Fibroblast of skin of left biceps (primary cell): Measurements from ENCODE around the gene POU2F2.
A peak's percentile ranks its signal among the peaks of the same experiment; 100 is the strongest.

Experiments used
- DNase-seq, 2 experiments: peaks; one replicate each; pipeline ENCODE4 v3.0.0-alpha.2; 2013; ENCODE audit warnings: low read depth in 2 of 2

Gene POU2F2

DNA sequence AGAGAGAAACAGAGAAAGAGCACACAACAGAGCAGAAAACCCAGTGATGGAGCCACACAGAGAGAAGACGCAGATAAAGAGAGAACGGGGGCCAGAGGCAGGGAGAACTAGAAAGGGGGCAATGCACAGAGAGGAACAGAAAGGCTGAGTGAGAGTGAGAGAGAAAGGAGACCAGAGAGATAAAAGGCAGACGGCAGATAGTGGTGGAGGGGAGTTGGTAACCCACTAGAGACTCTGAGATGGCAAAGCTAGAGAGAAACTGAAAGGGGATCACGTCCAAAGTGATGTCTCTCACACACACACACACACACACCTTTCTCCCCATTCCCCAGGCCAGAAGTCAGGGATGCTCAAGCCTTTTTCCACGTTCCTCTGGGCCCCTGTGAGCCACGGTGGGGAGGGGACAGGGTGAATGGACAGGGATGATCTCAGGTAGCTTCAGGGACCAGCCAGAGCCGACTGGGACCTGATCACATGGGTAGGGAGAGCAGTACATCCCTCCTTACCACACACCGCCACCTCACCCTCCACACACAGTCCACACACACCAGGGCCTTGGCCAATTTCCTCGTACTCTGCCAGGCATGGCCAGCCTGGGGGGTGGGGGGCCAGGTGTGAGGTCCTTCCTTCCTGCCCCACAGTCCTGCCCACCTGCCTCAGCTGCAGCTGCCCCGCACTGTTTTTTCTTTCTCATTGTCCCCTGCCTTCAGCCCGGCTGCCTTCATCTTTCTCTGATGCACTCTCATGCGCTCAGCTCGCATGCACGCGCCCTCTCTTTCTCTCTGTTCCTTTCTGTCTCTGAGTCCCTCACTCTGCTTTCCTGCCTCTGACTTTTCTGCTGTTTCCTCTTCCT is 22.5 kb upstream of the POU2F2 start:
- DNase-seq: no peak

DNA sequence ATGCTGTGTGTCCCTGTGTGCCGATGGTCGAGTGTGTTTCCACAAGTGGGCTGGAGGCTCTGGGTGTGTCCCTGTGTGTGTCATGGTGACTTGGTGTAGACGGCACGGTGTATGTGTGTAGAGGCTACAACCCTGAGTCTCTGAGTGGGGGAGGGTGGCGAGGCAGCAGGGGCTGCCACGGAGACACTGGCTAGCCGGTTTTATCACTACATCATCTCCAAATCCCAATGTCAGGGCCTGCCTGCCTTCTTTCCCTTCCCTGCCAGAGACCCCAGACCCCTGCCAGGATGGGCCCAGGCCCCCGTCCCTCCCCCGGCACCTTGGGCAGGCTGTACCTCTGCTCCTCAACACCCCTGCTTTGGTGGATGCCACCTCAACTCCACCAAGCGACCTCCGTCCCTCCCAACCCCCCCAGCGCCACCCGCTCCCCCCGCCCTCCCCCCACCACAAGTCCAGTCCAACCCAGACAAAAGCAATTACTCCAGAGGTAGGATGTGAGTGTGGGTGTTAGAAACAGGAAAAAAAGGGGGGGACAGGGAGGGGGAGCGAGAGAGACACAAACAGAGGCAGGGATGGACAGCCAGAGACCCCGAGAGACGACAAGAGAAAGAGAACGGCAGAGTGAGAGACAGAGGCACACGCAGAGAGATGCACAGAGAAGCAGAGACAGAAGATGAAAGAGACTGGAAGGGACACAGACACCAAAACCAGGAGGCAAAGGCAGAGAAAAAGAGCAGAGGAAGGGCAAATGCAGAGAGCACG is 21.6 kb upstream of the POU2F2 start:
- DNase-seq: no peak

DNA sequence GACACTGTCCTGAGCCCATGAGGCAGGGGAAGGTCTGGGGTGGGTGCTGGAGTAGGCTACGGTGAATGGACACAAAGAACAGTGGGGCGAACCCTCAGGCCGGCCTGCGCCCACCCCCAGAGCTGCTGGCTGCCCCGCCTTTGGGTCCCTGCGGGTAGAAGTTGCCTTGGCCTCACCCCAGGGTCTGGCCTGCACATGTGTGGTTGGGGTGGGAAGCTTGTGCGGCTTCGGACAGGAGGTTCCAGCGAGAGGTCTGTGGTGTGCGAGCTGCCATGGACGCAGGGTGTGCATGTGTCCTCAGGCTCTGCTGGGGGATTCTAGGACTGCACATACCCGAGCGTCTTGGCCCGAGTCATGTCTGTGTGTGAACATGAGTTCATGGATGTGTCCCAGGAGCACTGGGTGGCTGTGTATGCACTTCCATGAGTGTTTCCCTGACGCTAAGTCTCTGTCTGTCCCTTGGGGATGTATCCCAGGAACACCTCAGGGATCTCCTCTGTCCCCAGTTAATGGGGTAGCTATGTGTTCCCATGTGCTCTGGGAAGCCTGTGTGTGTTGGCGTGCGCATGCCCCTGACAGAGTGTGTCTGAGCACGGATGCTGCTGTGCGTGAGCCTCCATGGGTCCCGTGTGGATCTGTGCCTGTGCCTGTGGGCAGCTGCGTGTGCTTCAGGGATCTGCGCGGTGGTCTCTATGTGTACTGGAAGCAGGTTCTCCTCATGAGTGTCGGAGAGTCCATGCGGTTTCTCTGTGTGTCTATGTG is 20.8 kb upstream of the POU2F2 start:
- DNase-seq: no peak

DNA sequence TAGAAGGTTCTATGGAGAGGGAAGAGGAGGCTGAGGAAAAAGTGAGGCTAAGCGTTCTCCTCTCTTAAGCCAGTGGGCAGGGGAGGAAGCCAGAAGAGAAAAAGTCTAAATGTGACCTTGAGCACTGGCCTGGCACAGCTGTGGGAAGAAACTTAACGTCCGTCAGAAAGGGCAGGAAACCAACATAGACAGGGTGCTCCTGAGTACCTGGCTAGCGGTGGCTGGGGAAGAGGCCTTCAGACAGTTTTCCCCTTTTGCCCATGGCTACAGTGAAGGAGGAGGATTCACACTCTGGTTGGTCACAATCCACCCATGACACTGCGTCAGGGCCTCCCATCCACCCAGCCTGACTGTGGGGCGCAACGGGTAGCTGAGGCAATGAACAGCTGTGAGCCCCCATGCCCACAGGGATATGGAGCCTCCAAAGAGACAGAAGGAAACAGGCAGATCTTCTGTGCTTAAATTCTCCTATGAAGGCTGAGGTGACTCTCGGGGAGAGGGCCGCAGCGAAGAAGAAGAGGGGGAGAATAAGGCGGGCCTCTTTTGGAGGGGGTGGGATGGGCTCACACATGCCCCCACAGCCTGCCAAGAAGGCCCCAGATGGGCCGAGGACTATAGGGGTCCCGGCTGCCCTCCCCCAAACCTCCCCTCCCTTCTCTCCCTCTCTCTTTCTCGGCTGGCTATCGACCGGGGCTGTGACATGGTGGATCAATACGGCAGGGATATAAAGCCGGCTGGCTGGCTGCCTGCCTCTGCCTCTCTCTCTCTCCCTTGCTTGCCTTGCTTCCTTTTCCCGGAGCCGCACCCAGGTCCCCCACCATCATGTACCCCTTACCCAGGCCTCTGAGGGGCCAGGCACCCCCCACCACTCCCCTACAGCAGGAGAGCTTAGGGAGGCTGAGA is 19.8 kb upstream of the POU2F2 start:
- DNase-seq: no peak

DNA sequence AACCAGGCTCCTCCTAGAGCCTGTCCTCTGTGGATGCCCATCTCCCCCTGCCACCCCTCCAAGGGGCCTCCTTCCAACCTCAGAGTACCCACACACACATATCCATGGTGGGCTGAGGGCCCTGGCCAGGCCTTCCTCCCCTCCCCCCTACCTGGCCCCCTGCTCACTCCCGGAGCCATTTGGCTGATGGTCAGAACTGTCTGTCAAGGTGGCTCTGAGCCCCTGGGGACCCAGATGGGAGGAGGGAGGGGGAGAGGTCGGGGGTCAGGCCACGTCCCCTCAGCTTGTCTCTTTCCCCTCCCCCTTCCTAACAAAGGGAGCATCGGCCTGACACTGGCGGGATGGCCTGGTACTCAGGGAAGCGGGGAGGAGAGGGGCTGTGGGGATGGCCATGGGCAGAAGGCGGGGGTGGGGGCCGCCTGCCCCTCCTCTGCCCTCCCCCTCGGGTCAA is 18.7 kb upstream of the POU2F2 start:
- no peak for DNase-seq

DNA sequence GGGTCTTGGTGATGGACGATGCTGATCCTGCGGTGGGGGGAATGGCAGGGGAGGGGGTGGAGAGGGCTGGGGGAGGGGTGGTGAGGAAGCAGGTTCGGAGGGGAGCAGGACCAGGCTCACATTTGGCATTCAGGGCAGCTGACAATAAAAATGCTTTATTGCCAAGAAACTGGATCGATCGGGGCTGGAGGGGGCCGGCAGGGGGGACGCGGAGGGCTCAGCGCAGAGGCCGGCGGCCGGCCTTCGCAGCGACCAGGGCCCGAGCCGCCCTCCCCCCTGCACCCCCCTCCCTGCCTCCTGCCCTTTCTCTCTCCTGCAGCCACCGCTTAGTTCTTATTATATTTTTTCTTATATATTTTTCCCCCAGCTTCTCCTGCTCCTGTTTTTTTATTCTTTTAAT is 18.1 kb upstream of the POU2F2 start:
- DNase-seq: no peak

DNA sequence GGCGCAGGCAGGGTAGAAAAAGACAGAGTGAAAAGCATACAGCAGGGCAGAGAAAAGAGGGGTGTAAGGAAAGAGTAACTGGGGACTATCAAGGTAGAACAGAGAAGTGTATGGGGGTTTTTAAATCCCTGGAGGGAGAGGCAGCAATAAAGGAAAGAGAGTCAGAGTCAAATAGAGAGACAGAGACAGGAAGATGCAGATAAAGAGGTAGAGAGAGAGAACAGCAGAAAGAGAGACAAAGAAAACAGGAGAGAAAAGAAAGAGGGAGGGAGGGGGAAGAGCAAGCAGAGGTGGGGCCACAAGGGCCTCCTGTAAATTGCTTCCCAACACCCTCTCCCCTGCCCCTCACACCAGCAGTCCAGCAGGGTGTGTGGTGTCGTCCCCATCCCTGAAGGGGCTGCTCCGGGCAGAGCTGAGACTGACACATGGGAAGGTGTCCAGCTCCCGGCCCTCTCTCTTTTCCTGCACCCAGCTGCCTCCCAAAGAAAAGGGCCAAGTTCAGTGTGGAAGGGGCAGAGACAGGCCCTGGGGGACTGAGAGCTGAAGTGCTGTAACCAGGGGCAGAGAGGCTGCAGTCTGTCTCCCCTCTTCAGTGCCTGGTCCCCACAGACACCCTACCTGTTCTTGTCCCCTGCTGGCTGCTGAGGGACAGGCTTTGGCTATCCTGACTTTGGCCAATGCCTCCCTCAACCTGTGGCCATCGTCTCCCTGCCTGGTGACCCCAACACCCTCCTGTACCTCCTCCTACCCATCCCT is 17.4 kb upstream of the POU2F2 start:
- no peak for DNase-seq

DNA sequence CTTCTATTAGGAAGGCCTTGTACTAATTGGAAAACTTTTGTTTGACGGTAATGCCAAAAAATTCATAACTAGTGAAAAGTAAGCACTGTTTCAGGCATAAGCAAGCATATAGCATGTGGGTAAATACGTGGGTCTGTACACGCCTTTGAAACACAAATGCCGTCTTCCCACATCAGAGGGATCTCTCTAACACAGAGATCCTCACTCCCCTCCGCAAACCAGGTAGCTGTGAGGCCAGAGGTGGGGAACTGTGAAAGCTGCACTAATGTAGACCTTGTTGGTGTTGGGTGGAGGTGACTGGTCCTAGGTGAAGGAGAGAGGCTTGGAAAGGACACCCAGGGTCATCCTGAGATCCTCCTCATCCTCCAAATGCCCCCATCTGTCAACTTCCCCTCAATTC is 16.0 kb upstream of the POU2F2 start:
- DNase-seq: no peak

DNA sequence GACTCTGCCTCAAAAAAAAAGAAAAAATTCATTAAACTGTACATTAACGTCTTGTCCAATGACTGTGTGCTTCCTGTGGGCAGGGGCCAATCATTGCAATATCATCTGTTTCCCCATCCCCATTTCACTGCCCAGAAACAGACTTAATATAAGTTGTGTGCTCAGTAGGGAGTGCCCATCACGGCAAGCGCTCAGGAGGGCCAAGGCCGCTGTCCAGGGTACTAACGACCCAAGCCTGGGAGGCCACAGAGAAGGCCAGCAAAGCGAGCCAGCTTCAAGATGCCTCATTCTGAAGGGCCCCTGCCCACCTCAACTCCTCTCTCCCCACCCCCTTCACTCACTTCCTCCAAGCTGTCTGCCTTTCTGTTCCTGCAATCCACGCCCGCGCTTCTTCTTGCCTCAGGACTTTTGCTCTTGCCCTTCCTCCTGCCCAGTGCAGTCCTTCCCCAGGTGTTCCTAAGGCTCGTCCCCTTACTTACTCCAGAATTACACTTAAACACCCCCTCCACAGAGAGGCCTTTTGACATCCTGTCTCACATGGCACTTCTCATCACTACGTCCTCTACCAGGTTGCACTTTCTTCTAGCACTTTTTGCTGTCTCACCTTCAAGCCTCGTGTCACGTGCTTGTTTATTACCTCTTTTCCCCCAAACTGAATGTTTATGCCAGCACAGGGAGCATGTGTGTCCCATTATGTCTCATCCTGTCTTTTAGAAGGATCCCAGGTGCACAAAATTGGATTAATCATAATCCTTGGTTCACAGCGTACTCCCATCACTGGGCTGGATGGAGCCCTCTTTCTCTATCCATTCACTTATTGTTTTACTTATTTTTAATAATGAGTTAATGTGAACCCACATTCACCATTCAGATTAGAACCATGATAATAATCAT is 11.3 kb upstream of the POU2F2 start:
- DNase-seq: no peak

DNA sequence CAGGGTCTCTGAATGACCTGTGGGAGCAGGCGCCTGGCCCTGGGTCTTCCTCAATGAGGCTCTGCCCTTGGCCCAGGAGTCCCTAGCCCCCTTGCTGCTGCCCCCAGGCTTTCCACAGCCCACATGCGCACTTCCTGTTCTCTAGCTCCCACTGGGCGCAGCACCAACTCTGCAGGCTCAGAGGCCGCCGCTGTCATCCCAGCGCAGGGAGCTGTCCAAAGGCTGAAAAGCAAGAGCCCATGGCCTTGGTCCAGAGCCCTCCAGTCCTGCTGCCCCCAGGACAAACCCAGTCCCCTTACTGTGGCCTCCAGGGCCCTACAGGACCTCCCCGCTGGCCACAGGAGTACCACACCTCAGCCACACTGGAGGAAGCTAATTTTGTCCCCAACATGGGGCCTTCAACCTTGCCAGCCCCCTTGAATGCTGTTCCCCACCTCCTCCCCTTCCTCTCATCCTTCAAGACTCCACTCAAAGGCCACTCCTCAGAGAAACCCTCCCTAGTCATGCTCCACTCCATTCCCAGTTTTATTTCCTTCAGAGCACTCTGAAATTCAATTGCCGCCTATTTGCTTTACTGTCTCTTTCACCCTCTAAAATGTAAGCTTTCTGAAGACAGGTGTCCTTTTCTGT is 8.0 kb upstream of the POU2F2 start:
- DNase-seq: no peak

DNA sequence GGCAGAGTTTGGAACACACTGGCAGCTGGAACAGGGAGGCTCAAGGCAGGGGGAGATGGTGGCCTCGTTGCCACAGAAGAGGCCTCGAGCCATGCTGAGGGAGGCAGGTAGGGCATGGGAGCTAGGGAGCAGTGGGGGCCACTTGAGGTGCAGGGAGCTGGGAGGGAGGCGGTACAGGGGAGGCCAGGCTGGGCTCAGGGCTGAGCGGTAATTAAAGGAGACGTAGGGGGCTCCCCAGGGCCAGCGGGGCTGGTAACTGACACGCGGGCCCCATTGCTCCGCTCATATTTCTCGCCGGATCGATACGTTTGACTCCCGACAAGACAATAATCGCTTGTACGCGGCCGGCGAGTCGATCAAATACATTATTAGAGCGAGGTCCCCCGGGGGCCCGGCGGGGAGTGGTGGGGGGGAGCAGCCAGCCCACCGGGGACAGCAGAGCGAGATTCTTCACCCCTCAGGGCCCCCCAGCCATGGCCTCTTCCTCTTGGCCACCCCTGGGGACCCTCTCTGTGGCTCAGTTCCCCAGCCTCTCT is 2.4 kb upstream of the POU2F2 start:
- DNase-seq: no peak

DNA sequence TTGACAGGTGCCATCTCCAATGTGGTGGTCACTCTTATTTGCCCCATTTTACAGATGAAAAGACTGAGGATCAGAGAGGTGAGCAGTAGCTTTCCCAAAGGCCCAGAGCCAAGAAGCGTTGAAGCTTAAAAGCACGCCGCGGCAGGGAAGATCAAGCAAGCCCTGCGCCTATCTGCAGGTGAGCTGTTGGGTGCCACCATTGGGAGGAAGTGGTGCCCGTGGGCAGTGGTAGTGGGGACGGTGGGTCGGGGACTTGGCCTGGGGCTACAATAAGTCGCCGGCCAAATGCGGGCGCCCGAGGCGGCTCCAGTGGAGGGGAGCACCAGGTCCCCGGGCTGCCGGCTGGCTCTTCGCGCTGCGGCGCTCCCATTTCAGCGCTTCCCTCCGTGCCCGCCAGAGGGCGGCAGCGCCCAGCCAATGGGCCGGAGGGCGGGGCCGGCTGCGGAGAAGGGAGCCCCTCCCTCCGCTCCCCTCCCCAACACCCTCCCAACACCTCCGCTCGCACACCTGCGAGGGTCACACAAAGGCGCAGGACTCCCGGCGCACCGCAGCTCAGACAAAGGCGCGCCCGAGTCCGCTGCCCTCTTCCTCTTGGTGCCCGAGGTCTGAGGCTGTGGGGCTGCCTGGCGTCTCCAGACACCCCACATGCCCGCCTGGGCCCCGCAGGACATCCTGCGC is 744 bp upstream of the POU2F2 start:
- DNase-seq: no peak

DNA sequence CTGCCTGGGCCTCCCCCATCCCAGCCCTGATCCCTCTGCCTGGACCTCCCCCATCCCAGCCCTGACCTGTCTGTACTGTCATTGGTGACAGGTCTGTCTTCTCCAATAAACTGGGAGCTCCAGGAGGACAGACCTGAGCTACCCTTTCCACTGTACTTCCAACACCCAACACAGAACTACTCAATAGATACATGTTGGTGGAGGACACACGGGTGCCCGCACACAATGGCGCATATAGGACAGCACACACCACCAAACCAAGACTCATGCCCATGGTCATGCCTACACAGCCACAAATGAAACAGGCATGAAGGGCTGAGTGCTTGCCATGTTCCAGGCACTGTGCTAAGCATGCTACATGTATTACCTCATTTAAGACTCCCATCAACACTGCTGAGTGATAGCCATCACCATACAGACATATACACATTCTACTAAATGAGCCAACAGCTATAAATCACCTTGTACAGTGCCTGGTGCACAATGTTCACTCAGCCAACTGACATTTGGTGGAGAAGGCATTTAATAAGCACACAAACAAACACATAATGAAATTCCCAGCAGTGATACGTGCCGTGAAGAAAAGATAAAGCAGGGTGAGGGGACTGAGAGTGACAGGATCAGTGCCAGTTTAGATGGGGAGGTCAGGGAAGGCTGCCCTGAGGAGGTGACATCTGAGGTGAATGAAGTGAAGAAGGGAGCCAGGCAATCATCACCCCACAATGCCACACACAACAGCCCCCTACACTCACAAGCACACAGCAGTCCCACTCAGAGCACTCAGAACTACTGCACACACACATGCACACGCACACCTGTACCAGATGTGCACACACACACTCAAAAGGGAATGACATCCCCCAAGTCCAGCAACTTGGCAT is 857 bp downstream of the POU2F2 start:
- DNase-seq: no peak

DNA sequence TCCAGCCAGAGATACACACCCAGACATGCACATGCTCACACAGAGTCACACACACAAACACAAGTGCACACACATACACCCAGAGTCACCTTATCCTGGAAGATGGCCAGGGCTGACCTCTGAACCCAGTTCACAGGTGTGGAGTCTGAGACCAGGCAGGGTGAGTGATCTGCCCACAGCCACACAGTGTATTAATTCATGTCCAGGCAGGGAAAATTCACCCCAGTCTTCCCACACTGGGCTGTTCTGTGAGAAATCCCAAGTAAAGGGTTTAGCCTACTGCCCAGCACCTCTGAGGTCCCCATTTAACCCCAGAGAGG is 2.0 kb downstream of the POU2F2 start:
- no peak for DNase-seq

DNA sequence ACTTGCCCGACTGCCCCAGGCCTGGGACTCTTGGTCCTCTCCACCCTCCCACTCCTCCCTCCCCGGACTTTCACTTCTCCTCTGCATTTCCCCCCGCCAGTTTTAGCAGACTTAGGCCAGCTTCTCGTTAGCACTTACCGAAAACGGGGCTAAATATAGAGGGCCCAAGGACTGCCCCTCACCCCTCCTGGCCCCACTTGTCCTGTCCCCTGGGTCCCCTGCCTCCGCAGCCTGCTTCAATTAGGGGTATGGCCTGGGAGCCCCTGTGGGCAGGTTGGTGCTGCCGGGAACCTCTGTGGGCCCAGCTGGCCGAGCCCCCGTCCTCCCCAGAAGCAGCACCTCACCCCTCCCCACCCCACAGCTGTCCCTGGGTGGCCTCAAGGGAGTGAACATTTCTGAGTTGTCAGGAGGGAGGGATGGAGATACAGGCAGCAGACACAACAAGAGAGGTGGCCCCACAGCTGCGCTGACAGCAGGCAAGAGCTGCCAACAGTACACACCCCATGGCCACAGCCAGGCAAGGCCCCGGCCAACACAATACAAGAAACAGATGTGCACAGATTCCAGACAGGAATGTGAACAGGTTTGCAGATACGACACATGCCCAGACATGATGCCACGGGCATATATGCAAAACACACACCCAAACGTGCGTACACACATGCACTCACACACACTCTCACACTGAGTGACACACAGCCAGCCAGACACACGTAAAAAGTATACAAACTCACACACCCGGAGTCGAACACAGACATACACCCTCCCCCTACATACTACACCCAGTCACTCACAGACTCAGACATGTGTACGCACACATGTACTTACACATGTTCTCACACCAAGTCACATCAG is 2.6 kb downstream of the POU2F2 start:
- DNase-seq: peak; percentile 31 to 39

DNA sequence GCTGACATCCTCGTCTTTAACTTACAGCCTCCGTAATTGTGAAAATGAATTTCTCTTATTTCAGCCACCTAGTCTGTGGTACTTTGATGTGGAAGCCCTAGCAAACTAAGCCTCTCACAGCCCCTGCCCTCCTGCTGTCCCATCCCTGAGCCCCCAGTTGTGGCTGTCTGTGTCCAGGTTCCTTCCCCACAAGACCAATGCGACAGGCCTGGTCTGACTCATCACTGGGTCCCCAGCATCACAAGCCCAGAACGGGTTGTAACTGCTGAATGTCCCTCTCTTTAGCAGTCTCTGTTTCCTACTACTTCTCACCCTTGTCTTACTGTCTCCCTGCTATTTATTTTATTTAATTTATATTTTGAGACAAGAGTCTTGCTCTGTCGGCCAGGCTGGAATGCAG is 5.7 kb downstream of the POU2F2 start:
- DNase-seq: no peak
